HEK293 (cell line): Measurements from ENCODE around the gene SHBG.

Experiments
- HOXA7 ChIP-seq: sonication (generic); formaldehyde crosslinking; IDR thresholded peaks from 2 replicates; pipeline ENCODE4 v1.8.1; 2022; ENCODE audit warnings: missing genetic modification reagents, borderline replicate concordance
- ZBTB21 ChIP-seq: fragments of 450-650 bp; formaldehyde crosslinking; IDR thresholded peaks from 2 replicates; pipeline ENCODE4 v1.5.1; 2017; ENCODE audit warnings: missing biosample characterization, missing genetic modification characterization
- ZNF211 ChIP-seq: fragments of 450-650 bp; formaldehyde crosslinking; IDR thresholded peaks from 2 replicates; pipeline ENCODE4 v1.5.1; 2016; ENCODE audit warnings: low read depth, missing biosample characterization, missing genetic modification characterization
- ZNF391 ChIP-seq: fragments of 450-650 bp; formaldehyde crosslinking; IDR thresholded peaks from 2 replicates; pipeline ENCODE4 v1.5.1; 2016; ENCODE audit warnings: low read depth, missing biosample characterization, missing genetic modification characterization, borderline replicate concordance
- ZNF530 ChIP-seq: fragments of 450-650 bp; formaldehyde crosslinking; IDR thresholded peaks from 2 replicates; pipeline ENCODE4 v1.5.1; 2016; ENCODE audit warnings: low read depth, missing biosample characterization, missing genetic modification characterization
- ZNF561 ChIP-seq: fragments of 450-650 bp; IDR thresholded peaks from 2 replicates; pipeline ENCODE4 v1.5.1; 2018; ENCODE audit warnings: missing biosample characterization, missing genetic modification characterization, borderline replicate concordance
- ZNF596 ChIP-seq: fragments of 450-650 bp; IDR thresholded peaks from 2 replicates; pipeline ENCODE4 v1.5.0; 2018; ENCODE audit warnings: missing biosample characterization, mild to moderate bottlenecking, missing genetic modification characterization, moderate library complexity
- ZNF768 ChIP-seq: fragments of 450-650 bp; formaldehyde crosslinking; IDR thresholded peaks from 2 replicates; pipeline ENCODE4 v1.5.1; 2018; ENCODE audit warnings: missing biosample characterization, mild to moderate bottlenecking, missing genetic modification characterization
- ZSCAN30 ChIP-seq: fragments of 450-650 bp; IDR thresholded peaks from 2 replicates; pipeline ENCODE4 v1.5.1; 2018; ENCODE audit warnings: missing biosample characterization, mild to moderate bottlenecking, missing genetic modification characterization, moderate library complexity
- TF ChIP-seq, protein P1 (sequence below): fragments of 450-650 bp; formaldehyde crosslinking; IDR thresholded peaks from 2 replicates; pipeline ENCODE4 v1.5.1; 2016; ENCODE audit warnings: missing biosample characterization, missing genetic modification characterization
- TF ChIP-seq, protein P2 (sequence below): sonication (generic); formaldehyde crosslinking; IDR thresholded peaks from 2 replicates; pipeline ENCODE4 v1.8.1; 2022; ENCODE audit warnings: mild to moderate bottlenecking, moderate library complexity, missing genetic modification reagents

DNA sequence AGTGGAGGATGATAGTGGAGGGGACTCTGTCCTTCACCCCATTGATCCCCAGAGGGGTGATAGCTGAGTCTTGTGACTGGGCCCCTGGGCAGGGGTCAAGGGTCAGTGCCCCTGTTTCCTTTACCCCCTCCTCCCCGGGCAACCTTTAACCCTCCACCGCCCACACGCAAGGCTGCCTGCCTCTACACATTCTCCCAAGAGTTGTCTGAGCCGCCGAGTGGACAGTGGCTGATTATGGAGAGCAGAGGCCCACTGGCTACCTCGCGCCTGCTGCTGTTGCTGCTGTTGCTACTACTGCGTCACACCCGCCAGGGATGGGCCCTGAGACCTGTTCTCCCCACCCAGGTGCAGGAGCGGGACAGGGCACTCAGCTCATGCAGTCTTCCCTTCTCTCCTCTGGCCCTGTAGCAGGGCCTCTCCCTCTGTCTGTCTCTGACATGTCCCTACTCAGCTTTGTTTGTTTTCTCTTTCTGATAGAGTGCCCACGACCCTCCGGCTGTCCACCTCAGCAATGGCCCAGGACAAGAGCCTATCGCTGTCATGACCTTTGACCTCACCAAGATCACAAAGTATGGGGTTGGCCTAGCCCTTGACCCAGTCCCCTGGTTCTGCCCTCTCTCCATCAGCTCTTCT is at the start of gene SHBG:
- TF ChIP-seq ZNF561 (tag by site-specific recombination) (no peak), ZNF768 (no peak), ZNF211 (no peak), ZSCAN30 (tag by site-specific recombination) (no peak), ZBTB21 (tag by site-specific recombination) (no peak), HOXA7 (CRISPR knock-in tag) (no peak), ZNF391 (tag by site-specific recombination) (no peak), ZNF530 (no peak), ZNF596 (tag by site-specific recombination) (no peak)
- TF ChIP-seq, protein P1, sequence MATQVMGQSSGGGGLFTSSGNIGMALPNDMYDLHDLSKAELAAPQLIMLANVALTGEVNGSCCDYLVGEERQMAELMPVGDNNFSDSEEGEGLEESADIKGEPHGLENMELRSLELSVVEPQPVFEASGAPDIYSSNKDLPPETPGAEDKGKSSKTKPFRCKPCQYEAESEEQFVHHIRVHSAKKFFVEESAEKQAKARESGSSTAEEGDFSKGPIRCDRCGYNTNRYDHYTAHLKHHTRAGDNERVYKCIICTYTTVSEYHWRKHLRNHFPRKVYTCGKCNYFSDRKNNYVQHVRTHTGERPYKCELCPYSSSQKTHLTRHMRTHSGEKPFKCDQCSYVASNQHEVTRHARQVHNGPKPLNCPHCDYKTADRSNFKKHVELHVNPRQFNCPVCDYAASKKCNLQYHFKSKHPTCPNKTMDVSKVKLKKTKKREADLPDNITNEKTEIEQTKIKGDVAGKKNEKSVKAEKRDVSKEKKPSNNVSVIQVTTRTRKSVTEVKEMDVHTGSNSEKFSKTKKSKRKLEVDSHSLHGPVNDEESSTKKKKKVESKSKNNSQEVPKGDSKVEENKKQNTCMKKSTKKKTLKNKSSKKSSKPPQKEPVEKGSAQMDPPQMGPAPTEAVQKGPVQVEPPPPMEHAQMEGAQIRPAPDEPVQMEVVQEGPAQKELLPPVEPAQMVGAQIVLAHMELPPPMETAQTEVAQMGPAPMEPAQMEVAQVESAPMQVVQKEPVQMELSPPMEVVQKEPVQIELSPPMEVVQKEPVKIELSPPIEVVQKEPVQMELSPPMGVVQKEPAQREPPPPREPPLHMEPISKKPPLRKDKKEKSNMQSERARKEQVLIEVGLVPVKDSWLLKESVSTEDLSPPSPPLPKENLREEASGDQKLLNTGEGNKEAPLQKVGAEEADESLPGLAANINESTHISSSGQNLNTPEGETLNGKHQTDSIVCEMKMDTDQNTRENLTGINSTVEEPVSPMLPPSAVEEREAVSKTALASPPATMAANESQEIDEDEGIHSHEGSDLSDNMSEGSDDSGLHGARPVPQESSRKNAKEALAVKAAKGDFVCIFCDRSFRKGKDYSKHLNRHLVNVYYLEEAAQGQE = no peak
- TF ChIP-seq, protein P2, sequence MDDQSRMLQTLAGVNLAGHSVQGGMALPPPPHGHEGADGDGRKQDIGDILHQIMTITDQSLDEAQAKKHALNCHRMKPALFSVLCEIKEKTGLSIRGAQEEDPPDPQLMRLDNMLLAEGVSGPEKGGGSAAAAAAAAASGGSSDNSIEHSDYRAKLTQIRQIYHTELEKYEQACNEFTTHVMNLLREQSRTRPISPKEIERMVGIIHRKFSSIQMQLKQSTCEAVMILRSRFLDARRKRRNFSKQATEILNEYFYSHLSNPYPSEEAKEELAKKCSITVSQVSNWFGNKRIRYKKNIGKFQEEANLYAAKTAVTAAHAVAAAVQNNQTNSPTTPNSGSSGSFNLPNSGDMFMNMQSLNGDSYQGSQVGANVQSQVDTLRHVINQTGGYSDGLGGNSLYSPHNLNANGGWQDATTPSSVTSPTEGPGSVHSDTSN (CRISPR knock-in tag) = no peak
